ENCODE results near the gene ZBTB18.

Gene ZBTB18

GRCh38 chr1:244084763-244085162, 33.7 kb downstream of the ZBTB18 start:
- DNase-seq (ENCODE audit: low read depth) = no peak
- no peak overlapping the region for H3K4me3 ChIP-seq (ENCODE audit: low read depth, low read length)

GRCh38 chr1:244085891-244086290, 34.8 kb downstream of the ZBTB18 start:
- no peak overlapping the region for H3K4me3 ChIP-seq (ENCODE audit: low read depth, low read length)
- DNase-seq (ENCODE audit: low read depth) = no peak
- TF ChIP-seq CTCF (IDR thresholded peaks at IDR 0.05; ENCODE audit: control insufficient read depth, extremely low read depth, insufficient read depth) = no peak

More at GRCh38 chr1:244084763-244085162, 33.7 kb downstream of the ZBTB18 start:
- TF ChIP-seq CTCF (IDR thresholded peaks at IDR 0.05; ENCODE audit: control insufficient read depth, extremely low read depth, insufficient read depth) = no peak

- H3K4me3 ChIP-seq (ENCODE audit: low read depth, low read length) = no peak overlapping the region
- TF ChIP-seq CTCF (IDR thresholded peaks at IDR 0.05; ENCODE audit: control insufficient read depth, extremely low read depth, insufficient read depth) = no peak
- no peak for DNase-seq (ENCODE audit: low read depth)
Observed at GRCh38 chr1:244087021-244087560, 36.0 kb downstream of the ZBTB18 start.

GRCh38 chr1:244087611-244088010, 36.5 kb downstream of the ZBTB18 start:
- no peak for DNase-seq (ENCODE audit: low read depth)
- no peak for TF ChIP-seq CTCF (IDR thresholded peaks at IDR 0.05; ENCODE audit: control insufficient read depth, extremely low read depth, insufficient read depth)
- H3K4me3 ChIP-seq (ENCODE audit: low read depth, low read length) = no peak overlapping the region

- DNase-seq (ENCODE audit: low read depth) = no peak
- H3K4me3 ChIP-seq (ENCODE audit: low read depth, low read length) = no peak overlapping the region
- no peak for TF ChIP-seq CTCF (IDR thresholded peaks at IDR 0.05; ENCODE audit: control insufficient read depth, extremely low read depth, insufficient read depth)
Observed at GRCh38 chr1:244088161-244088560, 37.1 kb downstream of the ZBTB18 start.

- no peak for DNase-seq (ENCODE audit: low read depth)
- H3K4me3 ChIP-seq (ENCODE audit: low read depth, low read length) = no peak overlapping the region
- no peak for TF ChIP-seq CTCF (IDR thresholded peaks at IDR 0.05; ENCODE audit: control insufficient read depth, extremely low read depth, insufficient read depth)
Observed at GRCh38 chr1:244089561-244089960, 38.5 kb downstream of the ZBTB18 start.

- no peak overlapping the region for H3K4me3 ChIP-seq (ENCODE audit: low read depth, low read length)
- no peak for TF ChIP-seq CTCF (IDR thresholded peaks at IDR 0.05; ENCODE audit: control insufficient read depth, extremely low read depth, insufficient read depth)
- DNase-seq (ENCODE audit: low read depth) = no peak
Observed at GRCh38 chr1:244090645-244091044, 39.6 kb downstream of the ZBTB18 start.

Measured in LNCaP clone FGC (cell line).